Activated CD8-positive, alpha-beta memory T cell treated with anti-CD3 and anti-CD28 coated beads, Interleukin-2, amount 50 U/mL, for 1 hour (primary cell): Measurements from ENCODE around the gene SYNE1.
"Not testable (repeated sequence)": the region's sequence is repeated elsewhere in the genome, so short reads cannot be mapped to it uniquely, and the experiment has no call there.

Experiments used
- DNase-seq: peaks from one replicate; pipeline ENCODE4 v3.0.0-alpha.2; 2020; ENCODE audit errors: extremely low read depth

SYNE1 gene

DNA sequence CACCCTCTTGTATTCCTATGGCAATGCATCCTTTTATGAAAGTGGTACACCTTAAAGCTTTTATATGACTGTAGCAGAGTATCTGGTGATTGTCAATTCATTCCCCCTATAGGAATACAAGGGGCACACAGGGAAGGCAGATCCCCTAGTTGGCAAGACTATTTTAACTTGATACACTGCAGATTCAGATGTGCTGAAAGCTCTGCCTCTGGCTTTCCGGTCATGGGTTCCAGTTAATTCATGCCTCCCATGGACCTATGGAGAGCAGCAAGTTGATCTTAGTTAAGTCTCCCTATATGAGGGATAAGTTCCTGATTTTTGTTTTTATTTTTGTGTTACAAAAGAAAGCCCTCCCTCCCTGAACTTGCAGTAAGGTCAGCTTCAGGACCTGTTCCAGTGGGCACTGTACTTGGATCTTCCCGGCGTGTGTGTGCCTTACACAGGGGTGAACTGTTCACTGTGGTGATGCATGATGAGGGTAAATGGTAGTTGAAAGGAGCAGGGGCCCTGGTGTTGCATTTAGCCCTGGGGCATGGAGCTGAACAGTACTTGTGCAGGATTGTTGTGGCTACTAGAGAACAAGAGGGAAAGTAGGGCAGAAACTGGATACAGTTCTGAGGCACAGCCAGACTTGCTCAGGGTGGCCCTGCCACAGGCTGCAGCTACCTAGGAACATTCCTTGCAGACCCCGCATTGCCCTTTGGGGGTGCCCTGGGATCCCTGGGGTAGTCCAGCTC is 537.5 kb downstream of the SYNE1 start:
- no peak for DNase-seq

DNA sequence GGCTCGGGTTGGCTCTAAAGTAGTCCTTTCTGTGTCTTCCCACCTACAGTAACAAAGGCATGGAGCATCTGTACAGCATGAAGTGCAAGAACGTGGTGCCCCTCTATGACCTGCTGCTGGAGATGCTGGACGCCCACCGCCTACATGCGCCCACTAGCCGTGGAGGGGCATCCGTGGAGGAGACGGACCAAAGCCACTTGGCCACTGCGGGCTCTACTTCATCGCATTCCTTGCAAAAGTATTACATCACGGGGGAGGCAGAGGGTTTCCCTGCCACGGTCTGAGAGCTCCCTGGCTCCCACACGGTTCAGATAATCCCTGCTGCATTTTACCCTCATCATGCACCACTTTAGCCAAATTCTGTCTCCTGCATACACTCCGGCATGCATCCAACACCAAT is 538.5 kb downstream of the SYNE1 start:
- no peak for DNase-seq

DNA sequence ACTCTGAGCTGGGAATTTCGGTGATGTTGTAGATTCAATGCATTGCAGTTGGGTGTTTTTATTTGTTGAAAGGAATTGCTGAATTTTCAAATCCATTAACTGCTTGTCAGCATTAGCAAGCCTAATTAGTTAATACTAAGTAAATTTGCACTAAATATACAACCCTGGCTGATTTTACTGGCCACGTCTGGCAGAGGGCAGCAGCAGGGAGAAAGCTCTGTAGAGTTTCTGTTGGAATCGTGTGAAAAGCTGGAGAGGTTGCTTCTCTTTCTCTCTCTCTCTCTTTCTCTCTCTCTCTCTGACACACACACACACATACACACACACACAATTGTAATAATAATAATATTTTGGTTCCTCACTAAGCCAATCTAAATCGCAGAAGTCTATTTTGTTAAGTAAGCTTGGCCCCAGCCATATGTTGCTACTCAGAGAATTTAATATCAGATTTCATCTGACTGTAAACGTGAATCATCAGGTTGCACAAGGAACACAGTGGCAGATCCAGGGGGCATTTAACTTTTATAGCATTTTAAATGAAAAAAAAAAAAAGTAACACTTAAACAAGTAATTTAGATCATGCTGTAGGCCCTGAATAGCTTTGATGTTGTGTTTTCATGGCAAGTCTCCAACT is 540.2 kb downstream of the SYNE1 start:
- DNase-seq, result no peak

DNA sequence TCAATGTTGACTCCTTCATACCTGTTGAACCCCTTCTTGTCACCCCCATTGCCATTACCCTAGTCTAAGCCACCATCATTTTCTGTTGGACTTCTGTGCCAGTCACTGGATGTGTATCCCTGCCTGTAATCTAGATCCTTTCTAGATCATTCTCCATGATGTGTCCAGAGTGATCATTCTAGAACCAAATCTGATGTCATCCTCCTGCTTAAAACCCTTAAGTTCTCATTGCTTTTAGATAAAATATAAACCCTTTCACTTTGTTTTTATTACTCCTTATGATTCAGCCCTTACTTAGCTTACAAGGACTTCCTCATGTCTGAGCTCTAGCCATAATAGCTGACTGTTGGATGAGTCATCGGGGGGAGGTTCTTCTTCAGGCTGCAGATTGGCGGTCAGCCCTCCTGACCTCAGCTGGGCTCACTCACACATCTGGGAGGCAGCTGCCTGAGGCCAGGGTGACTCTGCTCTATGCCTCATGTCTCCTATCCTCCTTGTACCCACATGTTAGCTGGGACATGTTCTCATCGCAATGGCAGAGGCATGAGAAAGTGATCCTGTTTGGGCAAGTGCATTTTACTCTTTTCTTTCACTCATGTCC is 542.1 kb downstream of the SYNE1 start:
- DNase-seq, result no peak

DNA sequence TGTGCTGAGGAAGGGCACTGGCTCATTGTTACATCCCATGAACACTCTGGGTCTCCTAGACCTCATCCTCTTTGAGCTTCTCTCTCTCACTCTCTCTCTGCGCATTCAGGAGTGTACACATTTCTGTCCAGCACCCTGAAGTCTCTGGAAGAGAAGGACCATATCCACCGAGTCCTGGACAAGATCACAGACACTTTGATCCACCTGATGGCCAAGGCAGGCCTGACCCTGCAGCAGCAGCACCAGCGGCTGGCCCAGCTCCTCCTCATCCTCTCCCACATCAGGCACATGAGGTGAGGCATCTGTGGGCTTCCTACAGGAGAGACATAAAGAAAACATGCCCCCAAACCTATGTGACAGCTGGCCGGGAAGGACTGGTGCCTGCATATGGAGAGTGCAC is 542.9 kb downstream of the SYNE1 start:
- DNase-seq, result no peak

DNA sequence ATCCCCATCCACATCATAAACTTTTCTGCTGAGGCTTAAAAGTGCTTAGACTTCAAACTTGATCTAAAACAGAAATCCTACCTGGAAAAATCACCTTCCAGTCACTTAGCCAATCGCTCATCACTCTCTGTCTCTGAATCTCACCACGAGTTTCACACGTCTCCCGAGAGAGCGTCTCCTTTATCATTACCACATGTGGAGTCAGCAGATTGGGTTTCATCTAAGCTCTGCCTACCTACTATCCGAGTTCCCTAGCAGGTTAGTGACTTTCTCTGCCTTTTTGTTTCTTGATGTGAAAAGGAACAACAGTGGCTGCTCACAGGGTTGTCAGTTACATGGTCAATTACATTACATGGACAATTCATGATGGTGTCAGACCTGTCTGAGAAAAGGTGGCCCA is 543.5 kb downstream of the SYNE1 start:
- DNase-seq, result no peak

DNA sequence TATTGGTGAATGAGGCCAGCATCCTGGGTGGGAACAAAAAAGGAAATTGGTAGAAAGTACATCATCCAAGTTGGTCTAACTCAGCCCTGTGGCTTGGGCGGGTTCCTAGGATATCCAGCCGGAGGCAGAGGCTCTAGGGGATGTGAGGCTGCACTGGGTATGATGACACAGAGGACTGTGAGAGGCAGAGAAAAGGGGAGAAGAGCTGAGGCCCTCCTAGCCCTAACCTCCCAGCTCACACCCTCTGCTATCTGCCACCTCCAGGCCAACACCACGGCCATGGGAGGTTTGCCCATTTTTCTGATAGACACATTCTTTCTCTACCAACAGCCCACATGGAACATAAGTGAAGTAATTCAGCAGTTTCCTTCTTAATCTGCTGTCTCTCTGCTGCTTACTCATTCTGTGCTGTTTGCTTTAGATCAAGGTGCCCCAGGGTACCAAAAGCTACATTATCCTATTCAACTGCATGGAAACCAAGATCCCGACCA is 545.3 kb downstream of the SYNE1 start:
- no peak for DNase-seq

DNA sequence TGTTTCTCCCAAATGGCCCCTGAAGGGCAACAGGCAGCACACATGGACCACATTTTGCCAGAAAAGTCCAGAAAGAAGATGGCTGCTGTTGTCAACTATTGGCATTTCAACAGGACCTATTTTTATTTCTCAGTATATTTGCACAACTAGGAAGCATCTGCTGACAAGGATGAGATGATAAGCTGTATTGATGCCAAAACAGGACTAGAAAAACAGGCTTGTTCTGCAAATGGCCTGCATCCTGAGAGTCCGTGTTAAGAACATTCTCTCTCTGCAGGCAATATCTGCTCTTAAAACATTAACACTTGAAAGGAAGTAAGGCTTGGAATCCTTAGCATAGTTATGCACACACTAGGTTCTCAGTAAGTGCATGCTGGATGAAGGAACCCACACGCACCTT is 546.0 kb downstream of the SYNE1 start:
- DNase-seq, result no peak

DNA sequence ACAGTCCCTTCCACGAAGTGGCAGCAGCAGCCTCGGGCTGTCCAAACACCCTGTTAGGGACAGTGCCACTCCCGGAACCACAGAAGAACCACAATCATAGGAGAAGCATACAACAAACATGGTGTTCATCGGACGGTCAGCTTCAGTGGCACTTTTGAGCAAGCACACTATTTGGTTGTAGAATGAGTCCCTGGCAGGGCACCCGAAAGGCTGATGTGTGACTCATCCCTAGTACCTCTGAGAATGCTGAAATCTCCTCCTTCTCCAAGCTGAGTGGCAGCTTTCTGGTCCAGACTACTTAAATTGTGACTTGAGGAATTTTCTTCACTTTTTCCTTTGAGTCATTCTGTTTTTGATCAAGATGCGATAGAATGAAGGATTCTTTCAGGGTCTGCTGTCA is 547.2 kb downstream of the SYNE1 start:
- no peak for DNase-seq

DNA sequence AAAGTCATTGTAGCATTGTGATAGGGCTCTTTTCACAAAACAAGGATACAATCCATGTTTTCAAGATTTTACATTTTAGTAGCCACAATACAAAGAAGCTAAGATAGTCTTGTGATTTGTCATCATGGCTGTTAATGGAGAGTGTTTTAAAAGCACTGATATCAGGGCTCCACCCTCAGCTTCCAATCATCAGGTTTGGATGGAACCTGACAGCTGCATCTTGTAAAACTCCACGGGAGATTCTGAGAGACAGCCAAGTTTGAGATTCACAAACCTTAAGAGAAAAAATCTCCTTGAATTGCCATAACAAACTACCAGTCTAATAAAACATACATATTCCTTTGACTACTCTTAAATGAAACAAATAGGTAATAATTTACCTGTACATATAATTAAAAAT is 549.5 kb downstream of the SYNE1 start:
- DNase-seq, result no peak

DNA sequence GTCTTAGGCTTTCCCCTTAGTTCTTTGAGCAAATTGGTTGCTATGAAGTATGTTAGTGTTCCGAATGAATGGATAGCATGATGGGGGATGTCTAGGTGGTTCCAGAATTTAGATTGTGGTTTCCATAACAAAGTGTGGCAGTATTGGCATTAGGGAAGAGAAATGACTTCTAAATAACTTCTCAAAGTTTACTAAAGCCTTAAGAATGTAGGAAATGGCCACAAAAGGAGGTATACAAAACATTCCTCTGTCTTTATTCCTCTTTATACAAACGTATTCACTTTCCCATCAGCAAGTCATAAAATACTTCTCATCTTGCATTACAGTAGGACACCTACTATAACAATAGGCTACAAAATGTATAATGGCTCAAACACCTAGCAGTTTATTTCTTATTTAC is 550.1 kb downstream of the SYNE1 start:
- DNase-seq, result no peak

DNA sequence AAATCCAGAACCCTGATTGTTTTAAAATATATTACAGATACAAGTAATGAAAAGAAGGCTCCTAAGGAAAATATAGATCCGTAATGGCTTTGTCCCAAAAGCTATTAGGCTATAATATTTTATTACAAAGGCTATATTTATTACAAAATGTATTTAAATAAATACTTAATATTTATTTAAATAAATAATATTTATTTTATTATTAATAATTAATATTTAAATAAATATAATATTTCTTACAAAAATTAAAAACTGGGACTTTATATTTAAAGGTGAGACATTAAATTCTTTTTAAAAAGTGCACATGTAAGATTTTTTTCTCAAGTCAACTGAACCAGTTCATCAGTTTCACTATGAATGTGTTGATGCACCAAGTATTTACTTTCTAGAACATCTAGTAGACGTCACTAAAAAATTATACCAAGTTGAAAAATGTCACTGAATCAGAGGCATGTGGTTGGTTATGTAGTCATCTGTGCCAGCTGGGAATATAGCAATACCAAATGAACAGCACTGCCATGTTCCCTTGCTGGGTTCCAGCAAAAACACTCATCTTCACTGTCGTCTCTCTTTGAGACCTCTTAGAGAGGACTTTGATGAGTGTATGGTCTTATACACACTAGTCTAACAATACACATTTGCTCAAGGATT is 550.8 kb downstream of the SYNE1 start:
- no peak for DNase-seq

DNA sequence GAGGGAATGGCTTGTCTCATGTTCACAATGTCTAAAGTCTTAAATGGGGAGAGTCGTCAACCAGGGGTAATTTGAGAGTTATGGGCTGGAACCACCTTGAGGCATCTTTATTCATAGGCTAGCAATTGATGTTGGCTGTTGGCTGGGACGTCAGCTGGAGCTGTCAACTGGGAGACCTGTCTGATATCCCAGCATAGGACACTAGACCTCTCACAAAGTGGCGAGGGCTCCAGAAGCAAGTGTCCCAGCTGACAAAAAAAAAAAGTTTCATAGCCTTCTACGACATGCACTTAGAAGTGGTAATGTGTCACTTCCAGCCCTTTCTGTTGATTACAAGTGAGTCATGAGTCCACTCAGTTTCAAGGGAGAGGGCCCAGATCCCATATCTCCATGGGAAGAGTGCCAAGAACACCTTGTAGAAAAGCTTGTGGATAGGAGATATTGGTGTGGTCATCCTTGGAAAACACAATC is 551.7 kb downstream of the SYNE1 start:
- no peak for DNase-seq

DNA sequence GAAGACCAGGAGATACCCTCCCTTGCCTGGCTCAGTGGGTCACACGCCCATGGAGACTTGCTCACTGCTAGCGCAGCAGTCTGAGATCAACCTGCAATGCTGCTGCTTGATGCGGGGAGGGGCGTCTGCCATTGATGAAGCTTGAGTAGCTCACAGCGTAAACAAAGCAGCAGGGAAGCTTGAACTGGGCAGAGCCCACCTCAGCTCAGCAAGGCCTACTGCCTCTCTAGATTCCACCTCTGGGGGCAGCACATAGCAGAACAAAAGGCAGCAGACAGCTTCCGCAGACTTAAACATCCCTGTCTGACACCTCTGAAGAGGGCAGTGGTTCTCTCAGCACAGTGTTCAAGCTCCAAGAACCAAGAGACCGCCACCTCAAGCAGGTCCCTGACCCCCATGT is 558.4 kb downstream of the SYNE1 start:
- DNase-seq, result no peak

DNA sequence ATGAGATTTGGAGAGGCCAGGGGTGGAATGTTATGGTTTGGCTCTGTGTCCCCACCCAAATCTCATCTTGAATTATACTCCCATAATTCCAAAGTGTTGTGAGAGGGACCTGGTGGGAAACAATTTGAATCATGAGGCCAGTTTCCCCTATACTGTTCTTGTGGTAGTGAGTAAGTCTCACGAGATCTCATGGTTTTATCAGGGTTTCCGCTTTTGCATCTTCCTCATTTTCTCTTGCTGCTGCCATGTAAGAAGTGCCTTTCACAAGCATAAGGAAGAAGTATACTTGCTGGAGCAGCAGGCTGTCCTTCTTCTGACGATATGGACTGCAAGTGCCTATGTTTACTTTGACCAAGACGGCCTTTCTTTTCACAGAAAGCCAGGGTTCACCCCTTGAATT is 559.2 kb downstream of the SYNE1 start:
- DNase-seq, result no peak

DNA sequence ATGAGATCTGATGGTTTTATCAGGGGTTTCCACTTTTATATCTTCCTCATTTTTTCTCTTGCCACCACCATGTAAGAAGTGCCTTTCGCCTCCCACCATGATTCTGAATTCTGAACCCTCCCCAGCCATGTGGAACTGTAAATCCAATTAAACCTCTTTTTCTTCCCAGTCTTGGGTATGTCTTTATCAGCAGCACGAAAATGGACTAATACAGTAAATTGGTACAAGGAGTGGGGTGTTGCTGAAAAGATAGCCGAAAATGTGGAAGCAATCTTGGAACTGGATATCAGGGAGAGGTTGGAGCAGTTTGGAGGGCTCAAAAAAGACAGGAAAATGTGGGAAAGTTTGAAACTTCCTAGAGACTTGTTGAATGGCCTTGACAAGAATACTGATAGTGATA is 560.9 kb downstream of the SYNE1 start:
- not testable (repeated sequence) for DNase-seq

DNA sequence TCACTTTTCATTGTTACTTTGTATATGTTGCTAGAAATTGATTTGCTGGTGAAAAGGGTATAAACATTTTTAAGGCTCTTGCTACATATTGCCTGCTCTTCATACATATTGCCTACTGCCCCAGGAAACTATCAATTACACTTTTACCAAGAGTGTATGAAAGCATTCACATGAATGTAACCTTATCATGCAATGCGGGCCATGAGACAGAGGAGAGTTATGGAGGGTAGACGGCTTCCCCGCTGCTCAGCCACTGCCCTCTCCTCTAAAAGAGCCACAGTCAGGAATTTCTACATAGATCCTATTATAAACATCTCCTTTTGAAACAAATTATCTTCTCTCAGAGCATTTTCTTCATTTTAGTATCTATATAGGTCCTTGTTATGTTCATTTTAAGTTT is 565.3 kb downstream of the SYNE1 start:
- no peak for DNase-seq
